CD4-positive, alpha-beta memory T cell (primary cell): Measurements from ENCODE around the gene DNAH1. TPM values are rescaled to one million over a fixed set of nuclear protein-coding genes. Genes with fewer than 3 reads are reported as not detected.

ENCODE experiments used
- CTCF ChIA-PET: fragments of 350-600 bp; sonication (Branson Sonifier 250); formaldehyde crosslinking; loops from one replicate; lab custom pipeline; 2021; ENCODE audit warnings: inconsistent platforms; ENCODE audit not compliant: partially characterized antibody; lab: Charles Lee
- POLR2A ChIA-PET: fragments of 350-600 bp; sonication (Branson Sonifier 250); formaldehyde crosslinking; loops from one replicate; lab custom pipeline; 2021; ENCODE audit not compliant: partially characterized antibody; lab: Charles Lee
- DNase-seq, 5 donors: peaks; one replicate each; pipeline versions ENCODE4 v3.0.0 to v3.0.0-alpha.2; 2020 to 2022; ENCODE audit warnings: mixed read lengths in 1 of 5
- H3K27ac ChIP-seq: one replicate; pipeline ENCODE4 v1.7.0; 2013; ENCODE audit warnings: low read depth, low read length
- H3K27me3 ChIP-seq: 2 replicates; pipeline ENCODE4 v1.7.0; 2013; ENCODE audit warnings: mild to moderate bottlenecking, low read length, moderate library complexity; ENCODE audit not compliant: insufficient read depth
- H3K36me3 ChIP-seq: 2 replicates; pipeline ENCODE4 v1.7.0; 2013; ENCODE audit warnings: mild to moderate bottlenecking, low read length, moderate library complexity; ENCODE audit not compliant: insufficient read depth
- H3K4me1 ChIP-seq: 2 replicates; pipeline ENCODE4 v1.7.0; 2013; ENCODE audit warnings: mild to moderate bottlenecking, low read length, moderate library complexity; ENCODE audit not compliant: insufficient read depth
- H3K4me3 ChIP-seq, 2 donors: one replicate each; pipeline ENCODE4 v1.7.0; 2013; ENCODE audit warnings: low read length in 2 of 2, mild to moderate bottlenecking in 1 of 2
- H3K9me3 ChIP-seq, 2 donors: one replicate each; pipeline ENCODE4 v1.7.0; 2013; ENCODE audit warnings: low read length in 2 of 2, control low read depth in 1 of 2; ENCODE audit not compliant: control insufficient read depth in 1 of 2
- H3K27ac Mint-ChIP-seq, 7 donors: one replicate each; pipeline ENCODE4 v1.8.0; 2020 to 2021; ENCODE audit warnings: mixed read lengths in 7 of 7, mild to moderate bottlenecking in 6 of 7, inconsistent platforms in 3 of 7, moderate library complexity in 3 of 7
- H3K27me3 Mint-ChIP-seq, 2 donors: one replicate each; pipeline ENCODE4 v1.8.0; 2020 to 2021; ENCODE audit warnings: mixed read lengths in 2 of 2
- H3K36me3 Mint-ChIP-seq, 2 donors: one replicate each; pipeline ENCODE4 v1.8.0; 2020 to 2021; ENCODE audit warnings: mixed read lengths in 2 of 2, inconsistent platforms in 1 of 2, mild to moderate bottlenecking in 1 of 2
- H3K4me1 Mint-ChIP-seq, 4 donors: one replicate each; pipeline ENCODE4 v1.8.0; 2020 to 2021; ENCODE audit warnings: mixed read lengths in 4 of 4, mild to moderate bottlenecking in 1 of 4
- H3K4me3 Mint-ChIP-seq, 8 donors: one replicate each; pipeline ENCODE4 v1.8.0; 2020 to 2021; ENCODE audit warnings: mixed read lengths in 8 of 8, mild to moderate bottlenecking in 7 of 8, moderate library complexity in 6 of 8, inconsistent platforms in 3 of 8
- H3K9me3 Mint-ChIP-seq, 8 donors: one replicate each; pipeline ENCODE4 v1.8.0; 2020 to 2021; ENCODE audit warnings: mixed read lengths in 8 of 8, mild to moderate bottlenecking in 5 of 8, inconsistent platforms in 3 of 8, moderate library complexity in 1 of 8
- intact Hi-C: fragments of 100-400 bp; cut with micrococcal nuclease; formaldehyde crosslinking; loops from one replicate; pipeline ENCODE4 v1.15.1; 2023
- polyA plus RNA-seq, 2 donors: library from polyadenylated mRNA; unstranded; fragments of 300-500 nt; fragmentation: Illumina TruSeq; gene quantifications; one replicate each; pipeline ENCODE4 v1.2.3, GENCODE V29; 2021
- total RNA-seq, 2 experiments: library from RNA; stranded (reverse); gene quantifications; one replicate each; pipeline ENCODE4 v1.2.3, GENCODE V29; 2021

Gene DNAH1
- total and polyA plus RNA-seq, 4 experiments from 2014 or later, result 0.02 to 49.8 (median 23.1) TPM

GRCh38 chr3:52428151-52429005 is 112.3 kb downstream of the DNAH1 start:
- peak; percentile 25 to 39 (median 36) for DNase-seq
- POLR2A ChIA-PET, result interaction anchor here (0.5 kb wide), 1 partner anchor 18 kb away, joined by 3 read pairs; no protein-coding TSS in a partner anchor
- Mint-ChIP-seq H3K9me3 (no peaks in the 10 kb centered on the region), H3K36me3 (no peaks in the 10 kb centered on the region), H3K4me3 (no peak overlapping the region), H3K4me1 (peaks cover 4 to 14% (median 5%) of the 10 kb centered on the region in 4 donors), H3K27me3 (no peaks in the 10 kb centered on the region), H3K27ac (peak overlapping the region in 1 of 7 donors; percentile 54)
- H3K4me1 ChIP-seq, result peaks cover 13% of the 10 kb centered on the region
- no peaks in the 10 kb centered on the region for H3K27me3 ChIP-seq
- no peak overlapping the region for H3K4me3 ChIP-seq
- CTCF ChIA-PET, result interaction anchor here (0.8 to 4.5 kb wide), 8 partner anchors 11 to 393 kb away, joined by 3 to 82 read pairs (median 4); partner anchors contain the start of genes NISCH and SEMA3G
- intact Hi-C loops, result loop anchor here (1.0 kb wide), 1 partner anchor 19 kb away; no protein-coding TSS in a partner anchor
- H3K9me3 ChIP-seq, result no peaks in the 10 kb centered on the region
- no peaks in the 10 kb centered on the region for H3K36me3 ChIP-seq
- no peak overlapping the region for H3K27ac ChIP-seq

GRCh38 chr3:52429031-52429430 is 112.9 kb downstream of the DNAH1 start:
- POLR2A ChIA-PET, result no interaction called here
- no peaks in the 10 kb centered on the region for H3K36me3 Mint-ChIP-seq
- no peaks in the 10 kb centered on the region for H3K27me3 ChIP-seq
- H3K9me3 Mint-ChIP-seq, result no peaks in the 10 kb centered on the region
- H3K27me3 Mint-ChIP-seq, result no peaks in the 10 kb centered on the region
- H3K27ac ChIP-seq, result no peak overlapping the region
- H3K4me3 Mint-ChIP-seq, result no peak overlapping the region
- H3K4me1 Mint-ChIP-seq, result peaks cover 4 to 14% (median 5%) of the 10 kb centered on the region in 4 donors
- H3K27ac Mint-ChIP-seq, result no peak overlapping the region
- no peaks in the 10 kb centered on the region for H3K9me3 ChIP-seq
- CTCF ChIA-PET, result interaction anchor here (1.1 to 4.5 kb wide), 4 partner anchors 10 to 43 kb away, joined by 4 to 82 read pairs (median 6); partner anchors contain the start of gene SEMA3G
- intact Hi-C loops, result no loop called here
- H3K36me3 ChIP-seq, result no peaks in the 10 kb centered on the region
- peaks cover 17% of the 10 kb centered on the region for H3K4me1 ChIP-seq
- H3K4me3 ChIP-seq, result no peak overlapping the region
- DNase-seq, result no peak

GRCh38 chr3:52429779-52430415 is 113.8 kb downstream of the DNAH1 start:
- Mint-ChIP-seq H3K27me3 (no peaks in the 10 kb centered on the region), H3K4me3 (no peak overlapping the region), H3K9me3 (no peaks in the 10 kb centered on the region), H3K27ac (no peak overlapping the region), H3K36me3 (no peaks in the 10 kb centered on the region), H3K4me1 (peaks cover 4 to 14% (median 5%) of the 10 kb centered on the region in 4 donors)
- Histone ChIP-seq H3K36me3 (no peaks in the 10 kb centered on the region), H3K27ac (no peak overlapping the region), H3K27me3 (no peaks in the 10 kb centered on the region), H3K9me3 (no peaks in the 10 kb centered on the region), H3K4me3 (no peak overlapping the region), H3K4me1 (peaks cover 17% of the 10 kb centered on the region)
- POLR2A ChIA-PET, result no interaction called here
- intact Hi-C loops, result no loop called here
- CTCF ChIA-PET, result interaction anchor here (0.8 to 5.9 kb wide), 4 partner anchors 14 to 18 kb away, joined by 3 to 82 read pairs (median 35); partner anchors contain the start of gene SEMA3G
- no peak for DNase-seq

- Histone ChIP-seq H3K27me3 (no peaks in the 10 kb centered on the region), H3K9me3 (no peaks in the 10 kb centered on the region), H3K27ac (no peak overlapping the region), H3K4me1 (peaks cover 17% of the 10 kb centered on the region), H3K36me3 (no peaks in the 10 kb centered on the region), H3K4me3 (no peak overlapping the region)
- H3K4me1 Mint-ChIP-seq, result peaks cover 4 to 14% (median 5%) of the 10 kb centered on the region in 4 donors
- no peak overlapping the region for H3K27ac Mint-ChIP-seq
- no peak overlapping the region for H3K4me3 Mint-ChIP-seq
- POLR2A ChIA-PET, result no interaction called here
- DNase-seq, result no peak
- H3K9me3 Mint-ChIP-seq, result no peaks in the 10 kb centered on the region
- H3K36me3 Mint-ChIP-seq, result no peaks in the 10 kb centered on the region
- intact Hi-C loops, result no loop called here
- CTCF ChIA-PET, result interaction anchor here (0.8 to 5.9 kb wide), 3 partner anchors 15 to 17 kb away, joined by 3 to 51 read pairs (median 19); partner anchors contain the start of gene SEMA3G
- no peaks in the 10 kb centered on the region for H3K27me3 Mint-ChIP-seq
These were observed 114.3 kb downstream of the DNAH1 start for GRCh38 chr3:52430416-52430810.

GRCh38 chr3:52431459-52432223 is 115.5 kb downstream of the DNAH1 start:
- no peak for DNase-seq
- Mint-ChIP-seq H3K9me3 (no peaks in the 10 kb centered on the region), H3K27ac (peak overlapping the region in 3 of 7 donors; percentile 15 to 85 (median 53)), H3K4me3 (peak overlapping the region in 1 of 8 donors; percentile 38), H3K27me3 (no peaks in the 10 kb centered on the region), H3K4me1 (peaks cover 4 to 14% (median 5%) of the 10 kb centered on the region in 4 donors), H3K36me3 (no peaks in the 10 kb centered on the region)
- Histone ChIP-seq H3K4me3 (no peak overlapping the region), H3K27me3 (no peaks in the 10 kb centered on the region), H3K9me3 (no peaks in the 10 kb centered on the region), H3K36me3 (no peaks in the 10 kb centered on the region), H3K4me1 (peaks cover 17% of the 10 kb centered on the region), H3K27ac (no peak overlapping the region)
- POLR2A ChIA-PET, result no interaction called here
- intact Hi-C loops, result no loop called here
- CTCF ChIA-PET, result interaction anchor here (4.0 to 5.9 kb wide), 2 partner anchors 15 to 18 kb away, joined by 19 to 51 read pairs; partner anchors contain the start of gene SEMA3G

- Histone ChIP-seq H3K27me3 (no peaks in the 10 kb centered on the region), H3K4me1 (peaks cover 17% of the 10 kb centered on the region), H3K4me3 (no peak overlapping the region), H3K27ac (no peak overlapping the region), H3K9me3 (no peaks in the 10 kb centered on the region), H3K36me3 (no peaks in the 10 kb centered on the region)
- Mint-ChIP-seq H3K27ac (peak overlapping the region in 3 of 7 donors; percentile 15 to 85 (median 53)), H3K9me3 (no peaks in the 10 kb centered on the region), H3K27me3 (no peaks in the 10 kb centered on the region), H3K36me3 (no peaks in the 10 kb centered on the region), H3K4me1 (peaks cover 4 to 14% (median 5%) of the 10 kb centered on the region in 4 donors), H3K4me3 (peak overlapping the region in 1 of 8 donors; percentile 38)
- peak in 1 of 5 donors; percentile 35 for DNase-seq
- CTCF ChIA-PET, result interaction anchor here (4.0 to 5.9 kb wide), 2 partner anchors 15 to 19 kb away, joined by 19 to 51 read pairs; partner anchors contain the start of gene SEMA3G
- intact Hi-C loops, result no loop called here
- POLR2A ChIA-PET, result interaction anchor here (0.6 kb wide), 1 partner anchor 11 kb away, joined by 3 read pairs; no protein-coding TSS in a partner anchor
These were observed 116.1 kb downstream of the DNAH1 start for GRCh38 chr3:52432225-52432624.
